IPS DF 19.7 (cell line): ENCODE results near the gene IQGAP2.
"Not testable (repeated sequence)": the region's sequence is repeated elsewhere in the genome, so short reads cannot be mapped to it uniquely, and the experiment has no call there.

Experiments
- DNase-seq: peaks from one replicate; pipeline ENCODE4 v3.0.0-alpha.2; 2013; ENCODE audit warnings: low read depth, low spot score

IQGAP2 gene

GRCh38 chr5:76499507-76500161, 96.5 kb downstream of the IQGAP2 start:
- DNase-seq, result peak; percentile 74

- DNase-seq, result no peak
Measured at GRCh38 chr5:76500633-76501393, 97.7 kb downstream of the IQGAP2 start.

- no peak for DNase-seq
Measured at GRCh38 chr5:76503929-76504328, 100.8 kb downstream of the IQGAP2 start.

- DNase-seq, result no peak
Measured at GRCh38 chr5:76504901-76505564, 101.9 kb downstream of the IQGAP2 start.

GRCh38 chr5:76513476-76513875, 110.4 kb downstream of the IQGAP2 start:
- no peak for DNase-seq

- DNase-seq, result no peak
Measured at GRCh38 chr5:76514292-76514691, 111.2 kb downstream of the IQGAP2 start.

- no peak for DNase-seq
Measured at GRCh38 chr5:76514713-76515112, 111.6 kb downstream of the IQGAP2 start.

GRCh38 chr5:76517334-76517733, 114.2 kb downstream of the IQGAP2 start:
- DNase-seq, result no peak

- not testable (repeated sequence) for DNase-seq
Measured at GRCh38 chr5:76518246-76518645, 115.2 kb downstream of the IQGAP2 start.

- no peak for DNase-seq
Measured at GRCh38 chr5:76521240-76521758, 118.2 kb downstream of the IQGAP2 start.

- DNase-seq, result no peak
Measured at GRCh38 chr5:76522103-76522935, 119.2 kb downstream of the IQGAP2 start.

GRCh38 chr5:76524101-76524835, 121.2 kb downstream of the IQGAP2 start:
- peak; percentile 33 for DNase-seq

GRCh38 chr5:76524868-76525267, 121.8 kb downstream of the IQGAP2 start:
- DNase-seq, result no peak

- DNase-seq, result no peak
Measured at GRCh38 chr5:76525956-76526355, 122.9 kb downstream of the IQGAP2 start.

GRCh38 chr5:76526950-76527583, 124.0 kb downstream of the IQGAP2 start:
- no peak for DNase-seq

GRCh38 chr5:76527685-76528161, 124.6 kb downstream of the IQGAP2 start:
- no peak for DNase-seq

- no peak for DNase-seq
Measured at GRCh38 chr5:76528547-76529331, 125.7 kb downstream of the IQGAP2 start.

GRCh38 chr5:76529464-76530344, 126.6 kb downstream of the IQGAP2 start:
- DNase-seq, result no peak
